GM12878 (cell line): ENCODE measurements around the gene ISLR. TPM values are rescaled to one million over a fixed set of nuclear protein-coding genes. Genes with fewer than 3 reads are reported as not detected.

Experiments used
- ATAC-seq: fragments of 200-7000 bp; cut with Tn5 transposase; 3 replicates; pipeline ENCODE4 v1.9.1; 2020; ENCODE audit warnings: mild to moderate bottlenecking, moderate library complexity
- BruUV-seq: library from RNA; stranded (reverse); fragments of 400-500 nt; replicated peaks from 2 replicates; lab custom pipeline; 2021; lab: Mats Ljungman, UMichigan
- CTCF ChIA-PET: fragments of 300-600 bp; sonication (Branson Sonifier 250); formaldehyde crosslinking; extraction: SDS; loops from one replicate; lab custom pipeline; 2021; ENCODE audit warnings: inconsistent platforms; lab: Yijun Ruan, JAX
- POLR2A ChIA-PET: fragments of 350-600 bp; formaldehyde crosslinking; extraction: SDS; loops from one replicate; lab custom pipeline; 2021; ENCODE audit warnings: inconsistent platforms; lab: Charles Lee
- RAD21 ChIA-PET: fragments of 300-600 bp; sonication (Branson Sonifier 250); formaldehyde crosslinking; loops from one replicate; lab custom pipeline; 2023; ENCODE audit warnings: antibody characterized with exemption; ENCODE audit not compliant: unreplicated experiment; lab: Charles Lee
- SMC1A ChIA-PET: fragments of 300-600 bp; sonication (Branson Sonifier 250); formaldehyde crosslinking; loops from one replicate; lab custom pipeline; 2023; ENCODE audit not compliant: unreplicated experiment, uncharacterized antibody; lab: Charles Lee
- DNase-seq: peaks from one replicate; pipeline ENCODE4 v3.0.0-alpha.2; 2011; ENCODE audit warnings: low read depth, low spot score
- FAIRE-seq: peaks from 3 replicates; lab custom pipeline; 2011; peaks lifted over from hg19 to GRCh38; lab: Jason Lieb, UNC
- H2AFZ ChIP-seq: 2 replicates; pipeline ENCODE4 v1.6.0; 2011; ENCODE audit warnings: low read depth, low read length, control low read depth; ENCODE audit not compliant: control insufficient read depth
- H3K27ac ChIP-seq: 2 replicates; pipeline ENCODE4 v1.5.1; 2011; ENCODE audit warnings: control low read depth; ENCODE audit not compliant: control insufficient read depth, insufficient read depth
- H3K27me3 ChIP-seq, 2 experiments: replicated peaks in 1 of 2; 2 replicates each; pipeline versions ENCODE4 v1.6.0 to v1.6.1; 2011; ENCODE audit warnings: low read length in 1 of 2; ENCODE audit not compliant: control insufficient read depth in 2 of 2, insufficient read depth in 2 of 2
- H3K36me3 ChIP-seq, 2 experiments: 2 replicates each; pipeline ENCODE4 v1.5.1; 2011; ENCODE audit warnings: low read length in 1 of 2; ENCODE audit not compliant: control insufficient read depth in 2 of 2, insufficient read depth in 2 of 2
- H3K4me1 ChIP-seq: 2 replicates; pipeline ENCODE4 v1.6.1; 2011; ENCODE audit warnings: mild to moderate bottlenecking, low read length, moderate library complexity, mixed read lengths; ENCODE audit not compliant: control insufficient read depth, insufficient read depth
- H3K4me2 ChIP-seq: 2 replicates; pipeline ENCODE4 v1.6.0; 2011; ENCODE audit warnings: control low read depth; ENCODE audit not compliant: control insufficient read depth, insufficient read depth
- H3K4me3 ChIP-seq: fragments of 200-600 bp; sonication (generic); 2 replicates; pipeline ENCODE4 v1.5.1; 2016
- H3K79me2 ChIP-seq: 2 replicates; pipeline ENCODE4 v1.6.0; 2011; ENCODE audit warnings: low read length; ENCODE audit not compliant: control insufficient read depth, insufficient read depth
- H3K9ac ChIP-seq: 2 replicates; pipeline ENCODE4 v1.8.0; 2011; ENCODE audit warnings: low read length, control low read depth, mixed read lengths; ENCODE audit not compliant: control insufficient read depth, insufficient read depth
- H3K9me3 ChIP-seq: replicated peaks from 3 replicates; pipeline ENCODE4 v1.5.1; 2011; ENCODE audit warnings: mild to moderate bottlenecking, low read length; ENCODE audit not compliant: control insufficient read depth, insufficient read depth
- H4K20me1 ChIP-seq: 2 replicates; pipeline ENCODE4 v1.6.0; 2011; ENCODE audit not compliant: control insufficient read depth, insufficient read depth
- ATF2 ChIP-seq: IDR thresholded peaks from 2 replicates; pipeline ENCODE4 v1.6.1; 2012; ENCODE audit warnings: low read length, inconsistent platforms
- ATF7 ChIP-seq: fragments of 450-650 bp; IDR thresholded peaks from 2 replicates; pipeline ENCODE4 v1.6.1; 2016; ENCODE audit warnings: low read depth, mild to moderate bottlenecking
- CBFB ChIP-seq: IDR thresholded peaks from 2 replicates; pipeline ENCODE4 v1.6.1; 2016; ENCODE audit warnings: antibody characterized with exemption, low read depth
- CREB1 ChIP-seq: IDR thresholded peaks from 2 replicates; pipeline ENCODE4 v1.6.1; 2012; ENCODE audit warnings: low read depth, mild to moderate bottlenecking, inconsistent platforms
- EZH2 ChIP-seq: IDR thresholded peaks from 2 replicates; pipeline ENCODE4 v1.6.1; 2012; ENCODE audit warnings: low read depth, mild to moderate bottlenecking, control low read depth, inconsistent platforms, low read length, borderline replicate concordance; ENCODE audit not compliant: control insufficient read depth
- MEF2A ChIP-seq: IDR thresholded peaks from 2 replicates; pipeline ENCODE4 v1.6.1; 2011; ENCODE audit warnings: low read depth, mild to moderate bottlenecking, low read length, moderate library complexity; ENCODE audit not compliant: insufficient read depth
- NFYA ChIP-seq: IDR thresholded peaks from 2 replicates; pipeline ENCODE4 v1.6.1; 2011; ENCODE audit warnings: low read depth, mild to moderate bottlenecking, low read length, improper control_type of control experiment, borderline replicate concordance
- NKRF ChIP-seq: fragments of 450-650 bp; conservative IDR thresholded peaks from 2 replicates; pipeline ENCODE4 v1.6.1; 2017; ENCODE audit warnings: mild to moderate bottlenecking, moderate library complexity
- PAX5 ChIP-seq: IDR thresholded peaks from 2 replicates; pipeline ENCODE4 v1.6.1; 2011; ENCODE audit warnings: low read depth, low read length, borderline replicate concordance
- SIN3A ChIP-seq: IDR thresholded peaks from 2 replicates; pipeline ENCODE4 v1.6.1; 2012; ENCODE audit warnings: low read depth, low read length, improper control_type of control experiment
- SREBF1 ChIP-seq: IDR thresholded peaks from 2 replicates; pipeline ENCODE4 v1.6.1; 2012; ENCODE audit warnings: mild to moderate bottlenecking, low read length
- SUPT20H ChIP-seq: IDR thresholded peaks from 2 replicates; pipeline ENCODE4 v1.6.1; 2011; ENCODE audit warnings: low read depth, mild to moderate bottlenecking, low read length, moderate library complexity, borderline replicate concordance; ENCODE audit not compliant: control insufficient read depth
- ZNF24 ChIP-seq: fragments of 450-650 bp; IDR thresholded peaks from 2 replicates; pipeline ENCODE4 v1.6.1; 2017; ENCODE audit warnings: antibody characterized with exemption, mild to moderate bottlenecking
- WGBS: methylation state at CpG from one replicate; pipeline ENCODE4 v1.1.6; 2016; ENCODE audit warnings: low lambda C conversion rate; ENCODE audit not compliant: insufficient replicate concordance, insufficient coverage; ENCODE audit errors: missing lambda C conversion rate; 5-methylcytosine and 5-hydroxymethylcytosine counted together
- in situ Hi-C: fragments of 300-500 bp; cut with MboI; formaldehyde crosslinking; loops from 9 replicates; pipeline ENCODE4 v1.14.3; 2018; ENCODE audit warnings: mixed read lengths
- intact Hi-C: fragments of 100-400 bp; cut with micrococcal nuclease; formaldehyde crosslinking; loops from one replicate; pipeline ENCODE4 v1.14.2; 2022; ENCODE audit not compliant: unreplicated experiment
- polyA plus RNA-seq, 11 experiments: library from polyadenylated mRNA; depleted of rRNA in 4 of 11; unstranded in 6 of 11; stranded (reverse) in 5 of 11; fragments of >200 nt; fragmentation: Nextera tagmentation in 4 of 11; fragmentation: Illumina TruSeq in 1 of 11; extraction: Ambion mirVana in 4 of 11; extraction: Trizol in 1 of 11; gene quantifications; 1 replicate in 1 of 11; 2 replicates in 10 of 11; pipeline versions ENCODE4 v1.2.1 to v1.2.3, GENCODE V29; 2011 to 2016; ENCODE audit warnings: inconsistent platforms in 2 of 11, missing spikeins in 2 of 11, low read depth in 1 of 11
- total RNA-seq, 4 experiments: library from RNA; depleted of rRNA in 3 of 4; stranded (reverse); fragments of >200 nt in 3 of 4; fragmentation: Illumina TruSeq in 1 of 4; extraction: Trizol in 1 of 4; gene quantifications; 2 replicates each; pipeline versions ENCODE4 v1.2.1 to v1.2.3, GENCODE V29; 2013 to 2021

ISLR gene
- total and polyA plus RNA-seq, 10 of the 15 experiments (the other 5 are each of a cell fraction or from before 2014, with no cell fraction given): 0.03 to 1.8 (median 0.54) TPM

GRCh38 chr15:74167891-74168331 is 5.6 kb upstream of the ISLR start:
- Histone ChIP-seq H2AFZ (no peak overlapping the region), H3K9ac (no peak overlapping the region), H3K4me1 (peaks cover 14% of the 10 kb centered on the region), H3K4me3 (no peak overlapping the region), H3K4me2 (no peak overlapping the region), H3K36me3 (no peaks in the 10 kb centered on the region), H3K27ac (no peak overlapping the region), H3K79me2 (no peaks in the 10 kb centered on the region), H3K9me3 (no peaks in the 10 kb centered on the region), H4K20me1 (no peaks in the 10 kb centered on the region), H3K27me3 (no peaks in the 10 kb centered on the region)
- no TSS peak for BruUV-seq
- in situ Hi-C loops: no loop called here
- no peak for ATAC-seq
- CTCF ChIA-PET: interaction anchor here (0.7 kb wide), 1 partner anchor 50 kb away, joined by 4 read pairs; no protein-coding TSS in a partner anchor
- RAD21 ChIA-PET: no interaction called here
- SMC1A ChIA-PET: no interaction called here
- POLR2A ChIA-PET: no interaction called here
- DNase-seq: no peak
- FAIRE-seq: no peak
- intact Hi-C loops: no loop called here
- 29% methylated on average over 4 of the region's 4 CpGs for WGBS
- TF ChIP-seq PAX5 (no peak), CBFB (no peak), SIN3A (no peak)

- RAD21 ChIA-PET: no interaction called here
- in situ Hi-C loops: no loop called here
- BruUV-seq: no TSS peak
- no peaks in the 10 kb centered on the region for H3K9me3 ChIP-seq
- WGBS: 25% methylated on average over 3 of the region's 3 CpGs
- TF ChIP-seq EZH2 (no peak), SREBF1 (no peak), ATF2 (no peak), ATF7 (no peak), MEF2A (no peak), SUPT20H (no peak), CREB1 (no peak), NFYA (no peak), NKRF (no peak), ZNF24 (no peak)
- TF ChIP-seq, all 136 proteins: peak for 0
- no peak for ATAC-seq
- Histone ChIP-seq H3K4me1 (peaks cover 17% of the 10 kb centered on the region), H4K20me1 (no peaks in the 10 kb centered on the region), H3K27me3 (no peaks in the 10 kb centered on the region), H3K27ac (no peak overlapping the region), H2AFZ (no peak overlapping the region), H3K9ac (no peak overlapping the region), H3K79me2 (no peaks in the 10 kb centered on the region), H3K4me2 (no peak overlapping the region), H3K4me3 (no peak overlapping the region), H3K36me3 (no peaks in the 10 kb centered on the region)
- no peak for DNase-seq
- POLR2A ChIA-PET: no interaction called here
- FAIRE-seq: no peak
- intact Hi-C loops: no loop called here
- SMC1A ChIA-PET: no interaction called here
- CTCF ChIA-PET: no interaction called here
These were observed 4.8 kb upstream of the ISLR start for GRCh38 chr15:74168711-74169126.
